Activated CD4-positive, CD25-positive, alpha-beta regulatory T cell (primary cell): ENCODE measurements around the gene ASTL.
"Not testable (repeated sequence)": the region's sequence is repeated elsewhere in the genome, so short reads cannot be mapped to it uniquely, and the experiment has no call there.

ENCODE experiments used
- DNase-seq, 4 experiments: peaks; one replicate each; lab custom pipeline; 2025; lab: John Stamatoyannopoulos, UW

The ASTL gene

GRCh38 chr2:96146153-96146880 lies 8.0 kb upstream of the ASTL start:
- peak; percentile 72 to 82 (median 76) for DNase-seq

GRCh38 chr2:96145848-96146152 lies 7.5 kb upstream of the ASTL start:
- DNase-seq: no peak

GRCh38 chr2:96145036-96145847 lies 6.9 kb upstream of the ASTL start, which contains the start of gene DUSP2:
Gene DUSP2, minus strand, starts transcription at chr2:96145440. Its CDS starts 86 bp downstream, at chr2:96145354.
- DNase-seq: peak; percentile 73 to 89 (median 84)

GRCh38 chr2:96144481-96145035 lies 6.3 kb upstream of the ASTL start:
- DNase-seq: peak in 3 of 4 experiments; percentile 30 to 45 (median 31)

GRCh38 chr2:96143848-96144480 lies 5.7 kb upstream of the ASTL start:
- peak in 3 of 4 experiments; percentile 29 to 40 (median 34) for DNase-seq

- DNase-seq: no peak
Measured at GRCh38 chr2:96143231-96143847, 5.0 kb upstream of the ASTL start.

- peak; percentile 35 to 65 (median 50) for DNase-seq
Measured at GRCh38 chr2:96142217-96143113, 4.2 kb upstream of the ASTL start.

GRCh38 chr2:96141624-96141967 lies 3.3 kb upstream of the ASTL start:
- DNase-seq: not testable (repeated sequence)

GRCh38 chr2:96140941-96141623 lies 2.8 kb upstream of the ASTL start:
- no peak for DNase-seq

- DNase-seq: no peak
Measured at GRCh38 chr2:96139181-96139758, 968 bp upstream of the ASTL start.

GRCh38 chr2:96137321-96138178 lies 752 bp downstream of the ASTL start:
- DNase-seq: no peak

- no peak for DNase-seq
Measured at GRCh38 chr2:96136129-96136720, 2.1 kb downstream of the ASTL start.

GRCh38 chr2:96135621-96136020 lies 2.7 kb downstream of the ASTL start:
- no peak for DNase-seq

- no peak for DNase-seq
Measured at GRCh38 chr2:96135171-96135570, 3.1 kb downstream of the ASTL start.

- DNase-seq: no peak
Measured at GRCh38 chr2:96134421-96134820, 3.9 kb downstream of the ASTL start.

- DNase-seq: no peak
Measured at GRCh38 chr2:96131813-96132745, 6.2 kb downstream of the ASTL start.

GRCh38 chr2:96131152-96131812 lies 7.0 kb downstream of the ASTL start:
- DNase-seq: no peak
